Inflammatory macrophage treated with lipopolysaccharide for 4 hours (primary cell): ENCODE measurements around the gene YWHAE.
"Not testable (repeated sequence)": the region's sequence is repeated elsewhere in the genome, so short reads cannot be mapped to it uniquely, and the experiment has no call there.

Experiments
- DNase-seq: peaks from one replicate; pipeline ENCODE4 v3.0.0-alpha.2; 2020

The YWHAE gene

DNA sequence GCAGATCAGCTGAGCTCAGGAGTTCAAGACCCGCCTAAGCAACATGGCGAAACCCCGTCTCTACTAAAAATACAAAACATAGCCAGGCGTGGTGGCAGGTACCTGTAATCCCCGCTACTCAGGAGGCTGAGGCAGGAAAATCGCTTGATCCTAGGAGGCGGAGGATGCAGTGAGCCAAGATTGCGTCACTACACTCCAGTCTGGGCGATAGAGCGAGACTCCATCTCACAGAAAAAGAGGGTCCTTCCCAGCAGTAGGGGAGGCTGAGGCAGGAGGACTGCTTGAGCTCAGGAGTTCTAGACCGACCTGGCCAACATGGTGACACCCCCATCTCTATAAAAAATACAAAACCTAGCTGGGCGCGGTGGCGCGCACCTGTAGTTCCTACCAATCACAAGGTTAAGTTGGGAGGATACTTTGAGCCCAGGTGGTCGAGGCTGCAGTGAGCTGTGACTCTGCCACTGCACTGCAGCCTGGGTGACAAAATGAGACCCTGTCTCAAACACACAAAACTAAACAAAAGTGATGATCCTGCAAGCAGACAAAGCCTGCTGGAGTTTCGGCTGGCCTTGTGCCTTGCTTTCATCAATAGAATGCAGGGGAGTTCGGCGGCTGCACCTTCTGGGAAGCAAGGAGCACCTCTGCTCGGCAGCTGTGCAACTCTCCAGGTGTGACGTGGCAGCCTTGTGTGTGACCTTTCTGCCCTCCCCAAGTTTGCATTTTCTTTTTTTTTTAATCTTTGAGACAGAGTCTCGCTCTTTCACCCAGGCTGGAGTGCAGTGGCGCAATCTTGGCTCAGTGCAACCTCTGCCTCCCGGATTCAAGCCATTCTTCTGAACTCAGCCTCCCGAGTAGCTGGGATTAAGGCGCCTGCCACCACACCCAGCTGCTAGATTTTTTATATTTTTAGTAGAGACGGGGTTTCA is 12.4 kb upstream of the YWHAE start:
- no peak for DNase-seq

DNA sequence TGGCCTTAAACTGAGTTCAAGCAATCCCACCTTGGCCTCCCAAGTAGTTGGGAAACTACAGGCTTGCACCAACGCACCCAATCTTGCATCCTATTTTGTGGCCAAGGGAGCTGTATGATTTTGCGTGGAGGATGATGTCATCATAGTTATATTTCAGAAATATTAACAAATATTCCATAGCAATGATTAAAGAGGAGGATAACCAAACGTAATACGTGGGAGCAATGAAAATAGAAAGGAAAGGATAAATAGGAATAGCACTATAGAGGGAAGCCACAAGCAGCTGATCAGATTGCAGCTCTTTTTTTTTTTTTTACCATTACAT is 2.2 kb upstream of the YWHAE start:
- DNase-seq: peak; percentile 47

DNA sequence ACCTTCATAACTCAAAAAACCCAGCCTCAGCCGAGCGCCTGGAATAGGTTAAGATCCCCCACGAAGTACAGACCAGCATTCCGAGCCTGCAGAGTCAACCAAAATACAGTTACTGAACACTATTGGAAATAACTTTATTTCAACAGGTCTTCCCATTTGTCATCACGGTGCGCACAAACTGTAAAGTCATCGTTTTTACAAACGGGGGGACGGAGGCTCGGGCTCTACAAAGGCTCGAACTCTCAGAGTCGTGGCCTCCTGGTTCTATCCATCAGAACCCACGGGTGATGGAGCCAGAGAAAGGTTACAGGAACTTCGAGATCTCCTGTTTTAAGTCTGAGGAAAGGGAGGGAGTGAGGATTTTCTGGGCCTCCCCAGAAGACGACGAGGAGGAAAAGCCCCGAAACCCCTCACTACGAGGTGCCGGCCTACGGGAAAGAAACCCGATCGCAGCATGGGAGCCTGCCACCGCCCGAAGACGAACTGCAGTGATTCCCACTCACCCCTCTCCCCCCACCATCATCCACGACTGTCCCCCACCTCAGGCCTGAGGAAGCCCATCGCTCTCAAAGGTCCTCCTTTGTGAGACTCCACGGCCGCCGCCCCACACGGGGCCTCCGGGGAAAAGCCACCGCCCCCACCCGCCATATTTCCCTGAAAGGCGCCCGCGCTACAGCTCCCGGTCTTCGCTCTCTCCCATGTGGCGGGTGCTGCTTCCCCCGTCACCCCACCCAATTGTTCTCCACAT is 917 bp downstream of the YWHAE start:
- peak; percentile 70 for DNase-seq

DNA sequence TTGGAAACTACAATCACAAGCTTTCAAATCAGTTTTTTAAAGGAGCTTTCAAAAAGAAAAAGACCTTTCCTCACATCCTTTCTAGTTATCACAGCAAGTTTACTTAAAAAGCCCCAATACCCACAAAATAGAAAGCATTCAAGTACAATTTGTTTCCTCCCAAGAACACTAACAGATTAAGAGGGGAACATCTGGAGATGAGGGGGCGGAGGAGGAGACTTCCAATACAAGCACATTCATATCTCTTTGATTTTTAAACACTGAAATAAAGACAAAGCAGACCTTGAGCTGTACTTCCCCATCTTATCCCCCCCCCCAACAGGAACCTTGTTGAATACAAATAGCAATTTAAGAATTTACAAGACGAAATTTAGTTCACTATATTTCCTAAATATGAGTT is 2.0 kb downstream of the YWHAE start:
- peak; percentile 7 for DNase-seq

DNA sequence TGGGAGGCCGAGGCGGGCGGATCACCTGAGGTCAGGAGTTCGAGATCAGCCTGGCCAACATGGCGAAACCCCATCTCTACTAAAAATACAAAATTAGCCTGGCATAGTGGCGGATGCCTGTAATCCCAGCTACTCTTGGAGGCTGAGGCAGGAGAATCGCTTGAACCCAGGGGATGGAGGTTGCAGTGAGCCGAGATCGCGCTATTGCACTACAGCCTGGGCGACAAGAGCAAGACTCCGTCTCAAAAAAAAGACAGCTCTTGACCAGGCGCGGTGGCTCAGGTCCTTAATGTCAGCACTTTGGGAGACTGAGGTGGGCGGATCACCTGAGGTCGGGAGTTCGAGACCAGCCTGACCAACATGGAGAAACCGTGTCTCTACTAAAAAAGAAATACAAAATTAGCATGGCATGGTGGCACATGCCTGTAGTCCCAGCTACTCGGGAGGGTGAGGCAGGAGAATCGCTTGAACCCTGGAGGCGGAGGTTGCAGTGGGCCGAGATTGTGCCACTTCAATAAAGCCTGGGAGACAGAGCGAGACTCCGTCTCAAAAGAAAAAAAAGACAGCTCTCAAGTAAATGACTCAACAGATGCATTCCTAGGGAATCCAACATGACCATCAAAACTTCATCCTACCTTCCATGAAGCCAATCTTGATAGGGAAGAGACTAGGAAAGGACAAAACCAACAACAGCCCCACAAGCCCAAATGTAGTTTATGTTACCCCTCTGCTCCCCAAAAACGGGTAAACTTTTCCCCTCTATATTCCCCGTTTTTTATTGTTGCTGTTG is 4.0 kb downstream of the YWHAE start:
- DNase-seq: not testable (repeated sequence)

DNA sequence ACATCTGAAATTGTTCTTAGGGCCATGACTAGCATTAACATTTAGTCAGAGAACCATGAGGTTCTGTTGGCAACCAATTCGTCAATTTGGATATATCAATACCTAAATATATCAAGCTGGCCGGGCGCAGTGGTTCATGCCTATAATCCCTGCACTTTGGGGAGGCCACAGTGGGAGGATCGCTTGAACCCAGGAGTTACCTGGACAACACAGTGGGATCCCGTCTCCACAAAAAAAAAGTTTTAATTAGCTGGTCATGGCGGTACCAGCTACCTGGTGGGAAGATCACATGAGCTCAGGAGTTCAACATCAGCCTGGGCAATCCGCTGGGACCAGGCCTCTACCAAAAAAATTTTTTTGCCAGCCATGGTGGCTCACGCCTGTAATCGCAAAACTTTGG is 8.4 kb downstream of the YWHAE start:
- no peak for DNase-seq

DNA sequence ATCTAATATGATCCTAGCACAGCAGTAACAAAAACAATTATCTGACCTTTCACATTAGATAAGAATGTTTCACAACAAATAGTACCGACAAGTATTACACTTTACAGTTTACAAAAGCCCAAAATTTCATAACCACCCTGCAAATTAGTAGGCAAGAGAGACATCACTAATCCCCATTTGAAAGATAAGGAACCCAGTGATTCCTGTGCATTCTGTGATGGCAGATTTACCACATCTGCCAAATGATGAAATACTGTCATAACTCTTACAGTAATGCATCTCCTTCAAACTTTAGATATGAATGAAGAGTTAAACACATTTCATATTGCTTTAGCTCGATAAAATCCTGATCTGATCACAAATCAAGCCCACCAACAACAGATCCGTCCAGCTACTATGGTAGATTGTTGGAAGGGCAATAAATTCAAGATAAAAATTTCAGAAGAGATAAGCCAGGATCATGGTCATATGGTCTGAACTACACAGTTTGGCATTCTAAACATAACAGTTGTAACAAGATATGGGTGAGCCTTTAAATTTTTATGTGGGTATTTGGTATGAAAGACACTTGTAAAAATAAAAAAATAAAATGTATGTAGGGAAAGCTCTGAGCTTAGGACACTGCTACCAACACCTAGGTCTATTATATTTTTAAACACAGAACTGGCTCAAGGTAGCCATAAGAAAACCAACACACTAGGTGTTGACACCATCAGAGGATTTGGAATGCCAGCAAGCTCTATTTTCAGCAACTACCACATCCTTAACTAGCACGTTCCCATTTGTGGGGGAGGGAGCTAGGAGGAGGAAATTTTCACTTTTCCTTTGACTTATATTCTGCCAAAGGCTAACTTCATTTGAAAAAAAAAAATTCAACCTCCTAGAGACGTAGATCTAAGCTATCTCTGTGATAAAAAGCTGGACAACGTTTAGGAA is 9.3 kb downstream of the YWHAE start:
- DNase-seq: peak; percentile 91

DNA sequence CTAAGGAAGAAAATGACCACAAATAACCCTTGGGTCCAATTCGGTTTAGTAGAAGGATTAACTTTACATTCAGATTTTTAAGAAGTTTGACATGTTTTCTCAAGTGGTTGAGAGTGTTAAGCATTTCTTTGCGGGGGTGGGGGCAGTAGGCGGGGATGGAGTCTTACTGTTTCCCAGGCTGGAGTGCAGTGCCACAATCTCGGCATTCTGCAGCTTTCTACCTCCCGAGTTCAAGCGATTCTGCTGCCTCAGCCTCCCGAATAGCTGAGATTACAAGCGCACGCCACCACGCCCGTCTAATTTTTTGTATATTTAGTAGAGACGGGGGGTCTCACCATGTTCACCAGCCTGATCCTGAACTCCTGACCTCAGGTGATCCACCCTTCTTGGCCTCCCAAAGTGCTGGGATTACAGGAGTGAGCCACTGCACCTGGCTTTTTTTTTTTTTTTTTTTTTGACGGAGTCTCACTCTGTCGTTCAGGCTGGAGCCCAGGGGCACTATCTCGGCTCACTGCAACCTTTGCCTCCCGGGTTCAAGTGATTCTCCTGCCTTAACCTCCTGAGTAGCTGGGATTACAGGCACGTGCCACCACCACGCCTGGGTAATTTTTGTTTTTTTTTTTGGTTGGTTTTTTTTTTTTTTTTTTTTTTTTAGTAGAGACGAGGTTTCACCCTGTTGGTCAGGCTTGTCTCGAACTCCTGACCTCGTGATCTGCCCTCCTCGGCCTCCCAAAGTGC is 12.4 kb downstream of the YWHAE start:
- DNase-seq: not testable (repeated sequence)

DNA sequence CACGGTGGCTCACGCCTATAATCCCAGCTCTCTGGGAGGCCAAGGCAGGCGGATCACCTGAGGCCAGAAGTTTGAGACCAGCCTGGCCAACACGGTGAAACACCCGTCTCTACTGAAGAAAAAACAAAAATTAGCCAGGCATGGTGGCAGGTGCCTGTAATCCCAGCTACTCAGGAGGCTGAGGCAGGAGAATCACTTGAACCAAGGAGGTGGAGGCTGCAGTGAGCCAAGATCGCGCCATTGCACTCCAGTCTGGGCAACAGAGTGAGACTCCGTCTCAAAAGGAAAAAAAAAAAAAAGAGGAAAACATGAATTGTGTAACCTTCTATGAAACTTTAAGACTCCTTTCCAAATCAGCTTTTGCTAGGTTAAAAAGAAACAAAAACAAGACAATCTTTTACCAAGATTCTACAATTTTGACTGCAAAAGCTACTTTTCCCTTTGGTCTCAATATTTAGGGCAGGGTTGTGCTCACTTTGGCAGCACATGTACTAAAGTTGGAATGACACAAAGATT is 13.3 kb downstream of the YWHAE start:
- peak; percentile 68 for DNase-seq

DNA sequence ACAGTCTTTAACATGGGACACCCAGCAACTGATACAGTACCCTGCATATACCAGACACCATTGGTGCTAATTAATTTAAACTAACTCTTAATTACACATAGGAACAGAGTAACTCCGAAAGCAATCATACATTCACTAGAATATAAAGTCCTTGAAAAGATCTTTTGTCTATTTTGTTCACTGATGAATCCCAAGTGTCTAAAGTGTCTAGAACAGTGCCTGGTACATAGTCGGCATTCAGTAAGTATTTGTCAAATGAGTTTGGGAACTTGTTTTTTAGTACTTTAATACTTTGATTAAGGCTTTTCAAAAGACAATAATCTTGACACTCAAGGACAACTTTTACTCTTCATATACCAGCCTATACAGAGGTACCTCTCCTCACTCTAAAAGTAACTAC is 13.8 kb downstream of the YWHAE start:
- DNase-seq: no peak

DNA sequence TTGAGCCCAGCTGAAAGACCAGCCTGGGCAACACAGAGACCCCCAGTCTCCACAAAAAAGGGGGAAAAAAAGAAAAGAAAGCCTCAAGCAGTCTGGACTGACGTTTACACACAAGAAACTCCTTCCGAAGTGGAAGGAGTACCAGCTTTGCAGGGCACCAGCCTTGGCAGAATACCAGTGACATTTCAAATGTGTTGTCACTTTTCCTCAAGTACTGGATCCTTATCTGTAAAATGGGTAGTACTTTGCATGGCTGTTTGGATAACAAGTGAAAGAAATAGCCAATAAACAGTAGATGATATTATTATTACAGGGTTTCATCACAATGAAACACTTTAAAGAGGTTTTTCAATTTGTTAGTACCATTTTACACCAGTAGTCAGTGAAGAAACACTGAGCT is 14.2 kb downstream of the YWHAE start:
- no peak for DNase-seq

DNA sequence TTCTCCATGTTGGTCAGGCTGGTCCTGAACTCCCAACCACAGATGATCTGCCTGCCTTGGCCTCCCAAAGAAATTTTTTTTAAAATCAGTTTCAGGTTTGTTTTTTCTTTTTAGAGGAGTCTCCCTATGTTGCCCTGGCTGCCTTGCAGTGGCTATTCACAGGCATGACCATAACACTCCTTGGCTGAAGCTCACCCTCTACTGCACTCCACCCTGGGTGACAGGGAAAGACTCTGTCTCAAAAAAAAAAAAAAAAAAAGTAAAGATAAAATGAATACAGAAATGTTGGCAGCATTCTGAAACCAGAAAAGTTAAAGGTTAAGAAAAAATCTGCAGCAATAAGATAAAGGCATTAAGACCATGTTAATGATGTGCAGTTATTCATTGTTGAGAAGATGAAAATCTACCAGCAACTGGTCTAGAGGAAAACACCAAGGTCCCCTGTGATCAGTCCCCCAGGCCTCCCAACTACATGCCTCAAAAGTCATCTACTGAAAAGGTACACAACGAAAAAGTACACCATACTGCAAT is 15.1 kb downstream of the YWHAE start:
- DNase-seq: no peak

DNA sequence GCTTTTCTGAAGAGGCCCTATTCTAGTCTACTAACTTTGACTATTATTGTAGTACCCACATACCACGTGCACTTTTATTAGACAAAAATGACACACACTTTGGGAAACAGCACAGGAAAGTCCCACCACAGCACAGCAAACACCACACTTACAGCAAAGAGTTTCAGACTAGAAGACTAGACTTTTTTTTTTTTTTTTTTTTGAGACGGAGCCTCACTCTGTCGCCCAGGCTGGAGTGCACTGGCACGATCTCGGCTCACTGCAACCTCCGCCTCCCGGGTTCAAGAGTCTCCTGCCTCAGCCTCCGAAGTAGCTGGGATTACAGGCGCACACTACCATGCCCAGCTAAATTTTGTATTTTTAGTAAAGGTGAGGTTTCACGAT is 20.1 kb downstream of the YWHAE start:
- peak; percentile 21 for DNase-seq

DNA sequence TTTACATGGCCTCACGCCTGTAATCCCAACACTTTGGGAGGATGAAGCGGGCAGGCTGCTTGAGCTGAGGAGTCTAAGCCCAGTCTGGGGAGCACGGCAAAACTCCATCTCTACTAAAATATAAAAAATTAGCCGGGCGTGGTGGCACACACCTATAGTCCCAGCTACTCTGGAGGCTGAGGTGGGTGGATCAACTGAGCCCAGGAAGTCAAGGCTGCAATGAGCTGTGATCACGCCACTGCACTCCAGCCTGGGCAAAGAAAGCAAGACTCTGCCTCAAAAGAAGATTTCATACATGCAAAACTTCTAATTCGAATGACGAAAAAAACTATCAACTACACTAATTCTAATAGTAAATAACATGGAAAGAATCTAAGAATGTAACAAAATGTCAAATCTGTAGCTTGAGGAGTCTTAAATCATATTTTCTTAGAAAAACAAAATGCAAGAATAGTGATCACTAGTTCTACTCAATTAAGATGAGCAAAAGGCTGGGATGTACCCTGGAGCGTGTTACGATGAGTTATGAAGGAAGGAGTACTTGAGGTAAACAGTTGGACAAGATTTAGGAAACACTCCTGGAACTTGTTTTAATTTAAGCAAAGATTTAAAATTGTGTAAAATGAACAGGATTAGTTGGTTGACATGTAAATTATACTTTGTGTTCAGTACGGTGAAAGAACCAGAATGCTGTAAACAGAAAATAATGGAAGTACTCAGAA is 20.7 kb downstream of the YWHAE start:
- no peak for DNase-seq

DNA sequence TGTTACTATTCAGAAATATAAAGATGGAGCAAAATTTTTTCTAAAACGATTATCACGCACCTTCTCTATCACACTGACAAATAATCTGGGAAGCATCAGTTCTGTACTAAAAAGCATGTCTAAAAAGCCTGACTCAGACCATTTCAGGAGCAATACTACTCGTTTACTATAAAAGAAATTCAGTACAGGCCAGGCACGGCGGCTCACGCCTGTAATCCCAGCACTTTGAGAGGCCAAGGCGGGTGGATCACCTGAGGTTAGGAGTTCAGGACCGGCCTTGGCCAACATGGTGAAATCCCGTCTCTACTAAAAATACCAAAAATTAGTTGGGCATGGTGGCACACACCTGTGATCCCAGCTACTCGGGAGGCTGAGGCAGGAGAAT is 21.6 kb downstream of the YWHAE start:
- DNase-seq: not testable (repeated sequence)

DNA sequence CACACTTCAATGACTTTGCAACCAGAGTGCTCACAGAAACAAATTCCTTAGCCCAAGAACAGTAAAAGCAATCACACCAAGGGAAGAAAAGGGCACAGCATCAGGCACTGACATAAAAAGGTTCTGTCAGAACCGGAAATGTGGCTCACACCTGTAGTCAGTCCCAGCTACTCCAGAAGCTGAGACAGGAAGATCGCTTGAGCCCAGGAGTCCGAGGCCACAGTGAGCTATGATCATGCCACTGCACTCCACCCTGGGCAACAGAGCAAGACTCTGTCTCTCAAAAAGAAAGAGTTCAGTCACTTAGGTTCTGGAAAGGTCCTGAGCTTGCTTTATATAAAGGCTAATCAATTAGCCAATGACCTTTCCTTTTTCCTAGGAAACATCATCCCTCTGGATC is 22.7 kb downstream of the YWHAE start:
- DNase-seq: no peak

DNA sequence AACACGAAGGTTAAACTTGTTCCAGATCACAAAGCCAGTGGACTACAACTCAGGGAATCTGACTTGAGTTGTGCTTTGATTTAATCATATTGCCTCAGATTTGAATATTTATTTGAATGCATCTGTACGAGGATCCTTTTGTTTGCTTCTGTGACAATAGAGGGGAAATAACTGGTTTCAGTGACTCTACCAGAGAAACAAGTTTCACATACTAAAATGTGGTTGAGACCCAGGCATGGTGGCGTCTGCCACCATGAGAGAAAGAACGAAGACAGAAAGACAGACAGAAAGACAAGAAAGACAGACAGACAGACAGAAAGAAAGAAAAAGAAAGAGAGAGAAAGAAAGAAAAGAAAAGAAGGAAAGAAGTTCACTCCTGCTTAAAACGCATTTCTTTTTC is 24.0 kb downstream of the YWHAE start:
- no peak for DNase-seq

DNA sequence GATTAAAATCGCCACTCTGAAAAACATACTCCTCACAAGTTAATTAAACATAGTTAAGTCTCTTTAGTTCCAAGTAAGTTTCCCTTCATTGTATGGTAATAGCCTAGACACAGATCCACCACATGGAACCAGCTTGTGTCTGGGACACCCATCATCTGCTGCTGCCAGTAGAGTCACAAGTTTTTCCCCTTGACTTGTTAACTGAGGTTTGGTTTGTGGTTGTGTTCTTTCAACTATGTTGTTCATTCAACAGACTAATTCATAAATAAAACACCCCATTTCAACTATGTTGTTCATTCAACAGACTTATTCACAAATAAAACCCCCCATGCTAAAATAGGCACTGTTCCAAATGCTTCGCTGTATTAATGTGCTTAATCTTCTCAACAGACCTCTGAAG is 24.4 kb downstream of the YWHAE start:
- DNase-seq: no peak

DNA sequence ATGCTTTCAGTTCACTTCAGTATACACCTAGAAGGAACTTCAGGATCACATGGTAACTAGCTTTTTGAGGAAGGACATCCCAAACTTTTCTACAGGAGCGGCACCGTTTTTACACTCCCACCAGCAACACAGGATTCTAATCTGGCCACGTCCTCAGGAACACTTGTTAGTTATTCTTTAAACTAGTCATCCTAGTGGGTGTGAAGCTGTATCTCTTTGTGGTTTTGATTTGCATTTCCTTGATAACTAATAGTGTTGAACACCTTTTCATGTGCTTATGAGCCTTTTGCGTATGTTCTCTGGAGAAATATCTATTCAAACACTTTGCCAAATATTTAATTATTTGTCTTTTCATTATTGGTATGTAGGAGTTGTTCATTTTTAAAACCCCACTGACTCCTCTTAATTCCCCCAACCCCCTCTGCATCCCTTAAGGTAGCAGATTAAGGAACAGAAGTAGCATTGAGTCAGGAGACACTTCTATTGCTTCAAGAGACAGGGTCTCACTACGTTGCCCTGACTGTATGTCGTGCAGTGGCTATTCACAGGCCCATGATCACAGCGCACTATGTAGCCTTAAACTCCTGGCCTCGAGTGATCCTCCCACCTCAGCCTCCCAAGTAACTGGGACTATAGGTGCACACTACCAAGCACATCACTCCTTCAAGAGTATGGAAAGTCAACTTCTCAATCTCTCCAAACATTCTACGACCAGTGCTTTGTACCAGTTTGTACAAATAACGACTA is 25.4 kb downstream of the YWHAE start:
- no peak for DNase-seq
